Tibial nerve (tissue), 4 donors: ENCODE measurements around the gene TICAM2. TPM values are rescaled to one million over a fixed set of nuclear protein-coding genes. Genes with fewer than 3 reads are reported as not detected.

Experiments used
- DNase-seq, 2 donors: peaks; one replicate each; pipeline ENCODE4 v3.0.0-alpha.2; 2019; ENCODE audit warnings: low spot score in 2 of 2
- H3K27ac ChIP-seq, 4 donors: fragments of 200-600 bp; sonication (generic) in 3 of 4; one replicate each; pipeline ENCODE4 v1.5.1; 2017 to 2019; ENCODE audit warnings: mild to moderate bottlenecking in 1 of 4
- H3K27me3 ChIP-seq, 2 donors: fragments of 200-600 bp; sonication (generic) in 1 of 2; one replicate each; pipeline versions ENCODE4 v1.5.1 to v1.6.0; 2017 to 2019
- H3K36me3 ChIP-seq, 3 donors: fragments of 200-600 bp; sonication (generic); one replicate each; pipeline ENCODE4 v1.5.1; 2018 to 2019
- H3K4me1 ChIP-seq, 4 donors: fragments of 200-600 bp; sonication (generic) in 3 of 4; one replicate each; pipeline ENCODE4 v1.5.1; 2017 to 2019
- H3K4me3 ChIP-seq, 4 donors: fragments of 200-600 bp; sonication (generic) in 3 of 4; one replicate each; pipeline ENCODE4 v1.5.1; 2017 to 2019; ENCODE audit warnings: mild to moderate bottlenecking in 1 of 4, moderate library complexity in 1 of 4
- H3K9me3 ChIP-seq, 4 donors: fragments of 200-600 bp; sonication (generic) in 3 of 4; one replicate each; pipeline ENCODE4 v1.5.1; 2017 to 2019
- CTCF ChIP-seq, 5 experiments: fragments of 200-600 bp in 3 of 5; fragments of 450-650 bp in 2 of 5; sonication (generic) in 3 of 5; IDR thresholded peaks; one replicate each; pipeline ENCODE4 v1.5.1; 2016 to 2019; ENCODE audit warnings: antibody characterized with exemption in 5 of 5, mild to moderate bottlenecking in 3 of 5, moderate library complexity in 2 of 5
- EP300 ChIP-seq, 2 donors: sonication (generic); formaldehyde crosslinking; IDR thresholded peaks; one replicate each; pipeline ENCODE4 v1.6.1; 2017; ENCODE audit warnings: antibody characterized with exemption in 2 of 2, mild to moderate bottlenecking in 1 of 2
- POLR2A ChIP-seq, 2 donors: fragments of 450-650 bp; IDR thresholded peaks; one replicate each; pipeline ENCODE4 v1.6.1; 2017; ENCODE audit warnings: antibody characterized with exemption in 2 of 2, mild to moderate bottlenecking in 2 of 2, moderate library complexity in 2 of 2
- WGBS, 2 donors: methylation state at CpG; one replicate each; pipeline ENCODE4 v1.1.5; 2018; 5-methylcytosine and 5-hydroxymethylcytosine counted together
- total RNA-seq, 4 donors: library from RNA; depleted of rRNA; stranded (reverse); fragments of >200 nt; gene quantifications; one replicate each; pipeline ENCODE4 v1.1.0, GENCODE V29; 2016

The TICAM2 gene
- total RNA-seq, 4 donors from 2014 or later: 1.0 to 2.8 (median 1.8) TPM

- no peaks in the 10 kb centered on the region for H3K27me3 ChIP-seq
- no peaks in the 10 kb centered on the region for H3K9me3 ChIP-seq
- no peak for TF ChIP-seq POLR2A (IDR thresholded peaks at IDR 0.05)
- no peak for TF ChIP-seq EP300 (IDR thresholded peaks at IDR 0.05)
- TF ChIP-seq CTCF (IDR thresholded peaks at IDR 0.05): no peak
- no peak for DNase-seq
- WGBS, 2 donors: 64 to 70% methylated on average over 2 of the region's 2 CpGs
- H3K4me3 ChIP-seq: no peak overlapping the region
- no peak overlapping the region for H3K27ac ChIP-seq
- H3K36me3 ChIP-seq: no peaks in the 10 kb centered on the region
- no peaks in the 10 kb centered on the region for H3K4me1 ChIP-seq
These were observed 37.0 kb downstream of the TICAM2 start for GRCh38 chr5:115565233-115565632.

GRCh38 chr5:115561176-115561575, 41.1 kb downstream of the TICAM2 start:
- no peak overlapping the region for H3K4me3 ChIP-seq
- 91 to 94% methylated on average over 3 of the region's 3 CpGs for WGBS, 2 donors
- H3K27ac ChIP-seq: no peak overlapping the region
- H3K4me1 ChIP-seq: no peaks in the 10 kb centered on the region
- no peaks in the 10 kb centered on the region for H3K36me3 ChIP-seq
- no peaks in the 10 kb centered on the region for H3K27me3 ChIP-seq
- DNase-seq: no peak
- TF ChIP-seq EP300 (IDR thresholded peaks at IDR 0.05) (no peak), CTCF (IDR thresholded peaks at IDR 0.05) (no peak), POLR2A (IDR thresholded peaks at IDR 0.05) (no peak)
- no peaks in the 10 kb centered on the region for H3K9me3 ChIP-seq

GRCh38 chr5:115559524-115559923, 42.8 kb downstream of the TICAM2 start:
- DNase-seq: no peak
- Histone ChIP-seq H3K4me3 (no peak overlapping the region), H3K36me3 (no peaks in the 10 kb centered on the region), H3K27me3 (no peaks in the 10 kb centered on the region), H3K27ac (peak overlapping the region in 1 of 4 donors; percentile 28), H3K4me1 (no peaks in the 10 kb centered on the region), H3K9me3 (no peaks in the 10 kb centered on the region)
- no peak for TF ChIP-seq CTCF (IDR thresholded peaks at IDR 0.05)
- no peak for TF ChIP-seq EP300 (IDR thresholded peaks at IDR 0.05)
- TF ChIP-seq POLR2A (IDR thresholded peaks at IDR 0.05): no peak

- no peak for DNase-seq
- peak overlapping the region in 1 of 4 donors; percentile 23 for H3K27ac ChIP-seq
- no peaks in the 10 kb centered on the region for H3K4me1 ChIP-seq
- no peaks in the 10 kb centered on the region for H3K36me3 ChIP-seq
- no peak overlapping the region for H3K4me3 ChIP-seq
- H3K27me3 ChIP-seq: no peaks in the 10 kb centered on the region
- H3K9me3 ChIP-seq: no peaks in the 10 kb centered on the region
- no peak for TF ChIP-seq EP300 (IDR thresholded peaks at IDR 0.05)
- TF ChIP-seq POLR2A (IDR thresholded peaks at IDR 0.05): no peak
- no peak for TF ChIP-seq CTCF (IDR thresholded peaks at IDR 0.05)
- 65 to 68% methylated on average over 4 of the region's 4 CpGs for WGBS, 2 donors
These were observed 43.8 kb downstream of the TICAM2 start for GRCh38 chr5:115558388-115558956.

- Histone ChIP-seq H3K4me3 (no peak overlapping the region), H3K4me1 (no peaks in the 10 kb centered on the region), H3K9me3 (no peaks in the 10 kb centered on the region), H3K36me3 (no peaks in the 10 kb centered on the region), H3K27me3 (no peaks in the 10 kb centered on the region), H3K27ac (peak overlapping the region in 2 of 4 donors; percentile 13 to 23)
- TF ChIP-seq CTCF (IDR thresholded peaks at IDR 0.05): no peak
- no peak for TF ChIP-seq EP300 (IDR thresholded peaks at IDR 0.05)
- TF ChIP-seq POLR2A (IDR thresholded peaks at IDR 0.05): no peak
- DNase-seq: no peak
- 55 to 57% methylated on average over 3 of the region's 3 CpGs for WGBS, 2 donors
These were observed 44.5 kb downstream of the TICAM2 start for GRCh38 chr5:115557667-115558387.
